HUDEP-2 (cell line): ENCODE measurements around the gene SQOR.

Experiments used
- DNase-seq, 76 experiments: peaks; one replicate each; lab custom pipeline; 2025; ENCODE audit not compliant: unreplicated experiment in 76 of 76; lab: John Stamatoyannopoulos, UW

SQOR gene

DNA sequence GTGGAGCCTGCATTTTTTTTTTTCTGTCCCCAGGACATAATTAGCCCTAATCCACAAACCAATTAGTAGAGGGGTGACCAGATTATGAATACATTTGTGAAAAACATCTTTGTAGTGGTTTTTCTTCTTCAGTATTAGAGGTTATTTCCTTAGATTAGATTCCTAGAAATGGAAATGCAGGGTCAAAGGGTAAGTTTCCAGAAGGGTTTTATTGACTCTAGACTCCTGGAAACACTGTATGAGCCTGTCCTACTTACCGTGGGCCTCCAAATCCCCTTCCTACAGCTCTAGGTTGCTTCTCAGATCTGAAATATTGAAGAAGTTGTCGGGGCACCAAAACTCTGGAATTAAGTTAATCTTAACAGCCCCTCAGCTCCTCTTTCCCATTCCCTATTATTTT lies 22.4 kb downstream of the SQOR start:
- DNase-seq, result no peak

DNA sequence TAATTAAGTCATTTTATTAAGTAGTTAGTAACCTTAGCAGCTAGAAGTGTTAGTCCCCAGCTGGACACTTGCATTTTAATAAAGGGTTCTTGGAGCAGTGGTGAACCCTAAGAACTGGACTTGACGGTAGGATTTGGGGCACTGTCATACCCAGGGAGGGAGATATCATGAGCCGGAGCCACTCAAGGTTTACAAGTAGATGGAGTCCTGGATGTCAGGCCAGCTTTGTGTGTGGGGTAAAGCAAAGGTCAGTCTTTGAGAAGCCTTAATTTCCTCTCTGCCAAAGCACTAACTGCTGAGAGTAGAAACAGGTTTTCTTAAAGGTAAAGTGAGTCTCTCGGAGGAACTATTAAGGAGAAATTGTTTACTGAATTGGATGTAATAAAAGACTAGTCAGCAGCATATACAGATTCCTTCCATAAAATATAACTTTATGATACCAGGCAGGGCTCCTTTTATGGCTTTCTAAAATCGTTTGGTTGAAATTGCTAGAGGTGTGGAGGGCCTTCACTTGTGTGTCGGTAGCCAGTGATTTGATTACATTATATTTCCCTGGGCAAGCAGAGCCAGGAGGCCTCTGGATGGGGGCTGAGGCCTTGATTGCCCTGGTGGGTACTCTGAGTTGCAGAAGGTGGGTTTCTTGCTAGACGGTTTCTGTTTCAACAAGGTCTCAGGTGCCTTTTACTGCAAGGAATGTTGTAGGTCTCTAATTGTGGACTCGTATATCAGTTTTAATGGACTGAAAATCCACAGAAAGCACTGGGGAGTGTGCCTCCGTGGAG lies 23.1 kb downstream of the SQOR start:
- no peak for DNase-seq

DNA sequence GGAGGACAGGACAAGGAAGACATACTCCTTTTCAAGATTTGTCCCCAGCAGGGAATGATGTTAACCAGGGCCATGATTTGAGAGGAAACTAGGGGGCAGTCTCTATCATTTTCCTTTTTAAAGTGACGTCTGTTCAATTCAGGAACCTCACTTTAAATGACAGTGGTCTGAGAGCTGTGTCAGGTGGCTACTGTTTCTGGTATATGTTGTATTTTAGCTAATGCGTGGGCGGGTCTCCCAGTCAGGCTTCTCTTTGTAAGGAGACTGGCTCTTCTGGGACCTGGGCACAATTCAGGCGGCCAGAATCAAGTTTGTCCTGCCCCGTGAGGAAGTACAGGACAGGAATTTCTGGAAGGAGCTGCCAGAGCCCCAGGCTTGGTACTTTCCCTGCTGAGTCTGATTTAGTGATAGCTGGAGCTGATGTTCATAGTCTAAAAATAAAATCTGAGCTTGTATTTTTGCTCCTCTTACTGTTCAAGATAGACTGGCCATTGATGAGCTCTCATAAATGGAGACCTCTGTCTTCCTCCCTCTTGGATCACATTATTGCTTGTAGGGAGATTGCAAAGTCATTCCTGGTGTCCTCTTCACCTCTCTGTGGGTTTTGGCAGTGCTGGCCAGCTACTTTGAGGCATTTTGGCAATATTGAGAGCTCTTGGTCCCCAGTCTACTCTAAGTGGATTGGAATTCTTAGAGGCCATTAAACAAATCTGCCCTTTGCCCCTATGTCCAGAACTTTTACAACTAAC lies 25.6 kb downstream of the SQOR start:
- DNase-seq, result no peak

DNA sequence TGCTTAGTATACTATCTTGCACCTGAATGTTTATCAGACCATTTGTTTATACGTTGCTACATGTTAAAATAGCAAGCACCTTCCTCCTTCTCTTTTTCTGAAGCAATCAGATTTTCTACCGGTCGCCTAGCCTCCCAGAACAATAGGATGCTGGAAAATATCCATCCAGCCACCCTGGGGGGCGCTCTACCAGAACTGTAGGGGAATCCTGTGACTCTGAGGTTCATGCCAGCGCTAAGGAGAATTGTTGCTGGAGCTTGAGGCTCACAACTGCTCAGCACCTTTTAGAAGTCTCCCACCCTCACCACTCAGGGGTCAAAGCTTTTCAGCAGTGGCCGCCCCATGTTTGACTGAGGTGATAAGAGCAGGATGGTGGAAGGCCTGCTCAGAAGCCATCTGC lies 27.5 kb downstream of the SQOR start:
- DNase-seq, result no peak

DNA sequence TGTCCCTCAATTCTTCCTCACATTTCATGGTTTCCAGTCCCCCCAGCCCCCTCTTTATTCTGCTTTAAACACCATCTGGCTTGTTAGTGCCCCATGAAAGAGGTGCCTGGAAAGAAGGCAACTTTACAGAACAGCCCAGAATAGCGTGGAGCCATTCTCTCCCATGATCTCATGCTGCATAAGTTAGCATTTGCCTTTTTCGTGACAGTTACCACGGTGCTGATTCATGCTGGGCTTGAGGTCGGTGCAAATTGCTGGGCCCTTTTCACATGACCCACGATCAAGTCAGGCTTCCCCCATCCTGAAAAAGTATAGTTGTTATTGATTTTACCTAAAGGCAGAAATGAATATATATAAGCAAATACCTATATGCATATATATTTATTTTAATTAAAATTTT lies 29.6 kb downstream of the SQOR start:
- no peak for DNase-seq

DNA sequence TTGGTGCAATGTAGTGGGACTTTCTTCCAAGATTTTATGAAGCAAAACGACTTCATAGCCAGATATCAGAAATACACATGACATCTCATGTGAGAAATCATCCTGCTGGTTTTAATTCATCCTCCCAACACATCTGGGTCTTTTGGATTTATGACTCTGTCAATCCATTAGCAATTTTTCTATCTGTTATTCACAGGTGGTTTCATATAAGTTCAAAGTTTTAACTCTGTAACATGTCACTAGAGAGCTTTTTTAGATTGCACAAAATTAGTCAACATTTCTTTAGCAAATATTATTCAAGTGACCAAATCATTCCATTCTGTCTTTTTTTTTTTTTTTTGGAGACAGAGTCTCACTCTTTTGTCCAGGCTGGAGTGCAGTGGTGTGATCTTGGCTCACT lies 30.4 kb downstream of the SQOR start:
- no peak for DNase-seq

DNA sequence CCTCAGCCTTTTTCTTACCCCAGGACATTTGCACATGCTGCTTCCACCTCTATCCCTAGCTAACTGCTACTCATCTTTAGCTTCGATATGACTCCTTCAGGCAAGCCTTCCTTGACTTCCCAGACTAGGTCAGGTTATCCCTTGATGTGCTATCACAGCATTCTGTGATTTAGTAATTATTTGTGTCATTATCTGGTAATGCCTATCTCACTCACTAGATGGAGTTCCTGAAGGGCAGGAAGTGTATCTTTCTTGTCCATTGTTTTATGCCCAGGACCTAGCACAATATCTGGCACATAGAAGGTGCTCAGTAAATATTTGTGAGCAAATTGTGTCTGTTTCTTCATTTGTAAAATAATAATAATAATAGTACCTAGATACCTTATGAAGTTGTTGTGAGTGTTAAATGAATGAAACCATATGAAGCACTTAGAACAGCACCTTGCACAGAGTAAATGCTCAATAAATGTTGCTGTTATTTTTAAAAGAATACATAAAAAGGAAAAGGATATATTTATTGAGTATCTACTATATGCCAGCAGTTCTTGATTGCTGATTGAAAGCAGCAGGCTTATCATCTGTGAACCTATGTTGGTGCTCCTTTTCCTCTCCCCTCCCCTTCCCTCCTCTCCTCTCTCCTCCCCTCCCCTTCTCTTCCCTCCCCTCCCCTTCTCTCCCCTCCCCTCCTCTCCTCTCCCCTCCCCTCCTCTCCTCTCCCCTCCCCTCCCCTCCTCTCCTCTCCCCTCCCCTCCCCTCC lies 31.5 kb downstream of the SQOR start:
- no peak for DNase-seq

DNA sequence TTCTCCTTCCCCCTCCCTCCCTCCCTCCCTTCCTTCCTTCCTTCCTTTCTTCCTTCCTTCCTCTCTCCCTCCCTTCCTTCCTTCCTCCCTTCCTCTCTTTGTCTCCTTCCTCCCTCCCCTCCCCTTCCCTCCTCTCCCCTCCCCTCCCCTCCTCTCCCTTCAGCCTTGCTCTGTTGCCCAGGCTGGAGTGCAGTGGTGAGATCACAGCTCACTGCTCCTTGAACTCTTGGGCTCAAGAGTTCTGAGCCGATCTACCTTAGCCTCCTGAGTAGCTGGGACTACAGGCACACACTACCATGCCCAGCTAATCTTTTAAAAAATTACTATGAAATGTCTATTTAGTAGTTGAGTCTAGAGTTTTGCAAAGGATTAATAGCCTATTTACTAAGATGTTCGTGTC lies 32.2 kb downstream of the SQOR start:
- no peak for DNase-seq

DNA sequence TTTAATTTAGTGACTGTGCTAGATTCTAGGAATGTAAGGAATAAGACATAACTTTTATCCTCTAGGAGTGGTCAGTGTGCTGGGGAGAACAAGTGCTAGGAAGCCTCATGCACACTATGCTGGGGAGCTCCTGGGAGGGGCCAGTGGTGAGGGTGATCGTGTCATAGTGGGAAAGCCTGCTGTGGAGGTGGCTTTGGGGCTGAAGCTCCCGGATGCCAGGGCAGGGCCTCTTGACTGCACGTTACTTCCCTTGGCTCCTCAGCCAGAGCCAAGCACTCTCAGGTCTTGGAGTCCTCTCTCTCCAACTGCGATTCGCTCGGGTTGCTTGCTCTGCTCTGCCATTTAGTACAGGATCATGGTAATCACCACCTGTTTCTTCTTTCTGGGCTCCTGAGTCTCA lies 33.6 kb downstream of the SQOR start:
- DNase-seq, result no peak

DNA sequence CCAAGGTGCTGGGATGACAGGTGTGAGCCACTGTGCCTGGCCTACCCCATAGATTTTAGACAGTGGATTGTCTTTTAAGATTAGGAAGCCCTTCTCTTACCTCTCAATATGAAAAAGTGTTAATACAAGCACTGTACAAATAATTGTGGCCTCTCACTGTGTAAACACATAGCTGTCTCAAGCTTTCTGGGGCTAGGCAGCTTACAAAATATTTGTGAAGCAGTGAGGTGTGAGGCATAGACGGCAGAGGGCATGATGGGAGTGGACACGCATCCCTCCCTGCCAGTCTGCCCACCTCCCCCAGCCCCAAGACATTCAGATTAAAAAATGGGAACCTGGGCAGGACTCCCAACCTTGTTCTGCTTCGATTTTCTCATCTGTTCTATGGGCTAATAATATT lies 34.6 kb downstream of the SQOR start:
- no peak for DNase-seq

DNA sequence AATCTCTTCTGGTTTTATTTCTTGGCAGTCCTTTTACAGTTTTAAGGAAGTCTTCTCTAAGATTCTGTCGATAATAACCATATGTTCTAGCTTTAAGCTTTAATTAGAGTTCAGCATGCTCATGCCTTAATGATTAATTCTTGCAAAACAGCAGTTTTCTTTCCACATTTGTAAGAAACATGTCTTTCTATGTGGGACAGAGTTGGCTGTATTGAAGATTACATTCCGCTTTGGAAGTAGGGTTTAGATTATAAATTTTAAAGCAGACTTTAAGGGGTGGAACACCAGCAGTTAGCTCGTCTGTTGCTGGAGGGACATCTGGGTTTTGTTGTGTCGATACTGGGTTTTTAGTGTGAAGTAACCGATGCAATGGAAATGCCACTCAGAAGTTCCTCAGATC lies 35.3 kb downstream of the SQOR start:
- DNase-seq, result no peak

DNA sequence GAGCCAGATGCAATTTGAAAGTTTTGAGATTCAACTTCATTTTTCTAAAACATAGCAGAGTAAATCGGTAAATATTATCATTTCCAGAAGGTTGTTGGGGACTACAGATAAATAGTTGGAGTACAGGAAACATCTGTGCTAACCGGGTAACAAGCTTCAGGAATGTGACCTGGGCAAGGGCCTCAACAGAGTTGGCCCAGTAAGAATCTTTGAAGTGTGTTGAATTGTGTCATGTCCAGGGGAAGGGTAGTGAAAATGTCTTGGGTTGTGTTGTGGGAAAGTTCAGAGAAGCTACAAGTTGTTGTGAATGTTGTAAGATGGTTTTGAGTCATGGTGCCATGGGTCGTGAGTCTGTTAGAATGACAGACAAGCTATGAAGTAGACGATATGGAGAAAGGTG lies 35.7 kb downstream of the SQOR start:
- DNase-seq, result no peak

DNA sequence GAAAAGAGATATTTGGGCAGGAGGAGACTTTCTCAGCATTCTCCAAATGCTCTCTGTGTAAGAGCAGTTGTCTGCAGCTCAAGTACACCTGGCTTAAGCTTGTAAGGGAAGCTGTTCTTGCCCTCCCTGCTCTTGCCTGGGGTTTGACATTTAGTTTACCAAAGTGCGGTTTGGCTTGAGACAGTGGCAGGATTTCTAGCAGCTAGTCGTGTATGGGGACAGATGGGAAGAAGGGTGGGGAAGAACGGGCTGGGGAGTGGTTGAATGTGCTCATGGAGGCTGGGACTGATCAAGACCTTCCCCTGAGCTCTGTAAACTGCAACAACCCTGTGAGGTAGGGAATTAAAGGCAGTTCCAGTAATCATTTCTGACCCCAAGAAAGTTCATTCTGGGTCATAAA lies 39.8 kb downstream of the SQOR start:
- DNase-seq, result no peak

DNA sequence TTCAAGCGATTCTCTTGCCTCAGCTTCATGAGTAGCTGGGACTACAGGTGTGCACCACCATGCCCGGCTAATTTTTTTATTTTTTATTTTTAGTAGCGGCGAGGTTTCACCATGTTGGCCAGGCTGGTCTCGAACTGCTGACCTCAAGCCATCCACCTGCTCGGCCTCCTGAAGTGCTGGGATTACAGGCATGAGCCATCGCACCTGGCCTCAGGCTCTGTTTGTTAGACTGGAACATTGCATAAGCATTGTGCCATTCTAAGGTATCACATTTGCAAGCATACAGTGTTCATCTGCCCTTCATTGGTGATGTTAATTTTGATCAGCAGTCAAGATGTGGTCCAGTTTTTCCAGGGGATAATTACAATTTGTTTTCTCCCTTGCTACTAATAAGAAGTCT lies 43.0 kb downstream of the SQOR start:
- no peak for DNase-seq

DNA sequence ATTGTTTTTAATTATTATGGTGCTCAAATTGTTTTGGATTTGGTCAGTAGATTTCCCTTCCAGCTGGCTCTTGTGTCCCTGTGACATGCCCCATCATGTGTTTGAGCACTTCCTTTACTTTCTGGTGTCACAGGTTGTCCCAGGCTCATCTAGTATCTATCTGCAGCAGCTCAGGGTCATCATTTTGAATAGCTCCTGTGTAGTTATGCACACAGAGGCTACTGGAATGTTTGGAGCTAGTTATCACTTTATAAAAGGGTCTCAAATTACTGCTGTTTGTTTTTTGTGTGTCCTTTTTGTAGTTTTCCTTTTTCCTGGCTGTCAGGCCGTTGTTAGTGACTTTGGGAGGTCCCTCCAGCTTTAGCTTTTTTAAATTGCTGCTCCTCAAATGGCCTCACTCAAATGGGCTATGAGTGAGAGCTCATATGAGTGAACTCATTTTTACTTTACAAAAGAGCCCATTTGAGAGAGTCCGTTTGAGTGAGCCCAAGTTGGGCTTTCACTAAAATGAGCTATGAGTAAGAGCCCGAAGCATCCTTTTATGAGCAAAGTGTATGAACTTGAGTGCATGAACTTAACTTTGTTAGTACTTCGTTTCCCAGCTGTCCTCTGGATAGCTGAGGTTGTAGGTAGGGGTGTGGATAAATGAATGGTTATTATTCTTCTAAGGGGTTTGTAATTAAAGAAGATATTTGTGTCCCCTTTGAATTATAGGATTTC lies 43.8 kb downstream of the SQOR start:
- no peak for DNase-seq

DNA sequence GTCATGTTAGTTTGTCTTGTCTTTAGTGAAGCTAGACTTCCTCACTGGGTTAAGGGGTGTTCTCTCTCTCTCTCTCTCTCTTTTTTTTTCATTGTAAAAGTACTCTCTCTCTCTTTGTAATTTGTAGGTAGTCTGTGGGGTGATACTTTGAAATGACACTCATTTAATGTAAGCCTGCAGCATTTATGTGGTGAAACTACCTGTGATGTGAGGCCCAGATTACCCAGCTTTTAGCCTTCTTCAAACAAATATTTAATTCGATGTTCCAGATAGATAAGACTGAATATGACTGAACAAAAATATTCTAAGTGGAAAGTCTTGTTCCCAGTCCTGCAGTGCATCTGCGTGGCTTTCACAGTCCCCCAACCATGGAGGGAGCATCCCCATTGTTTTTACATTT lies 49.7 kb downstream of the SQOR start:
- DNase-seq, result no peak

DNA sequence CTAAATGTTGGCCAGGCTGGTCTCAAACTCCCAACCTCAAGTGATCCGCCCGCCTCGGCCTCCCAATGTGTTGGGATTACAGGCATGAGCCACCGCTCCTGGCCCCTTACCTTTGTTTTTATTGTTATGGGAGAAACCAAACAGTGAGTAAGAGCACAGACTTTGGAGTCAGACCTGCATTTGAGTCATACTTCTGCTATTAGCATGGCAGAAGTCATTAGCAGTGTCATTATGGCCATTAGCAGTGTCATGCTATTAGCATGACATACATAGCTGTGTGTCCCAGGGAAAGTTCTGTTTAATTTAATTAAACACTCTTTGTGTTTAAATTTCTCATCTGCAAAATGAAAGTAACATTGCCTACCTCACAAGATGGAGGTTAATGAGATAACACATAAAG lies 54.8 kb downstream of the SQOR start:
- DNase-seq, result no peak

DNA sequence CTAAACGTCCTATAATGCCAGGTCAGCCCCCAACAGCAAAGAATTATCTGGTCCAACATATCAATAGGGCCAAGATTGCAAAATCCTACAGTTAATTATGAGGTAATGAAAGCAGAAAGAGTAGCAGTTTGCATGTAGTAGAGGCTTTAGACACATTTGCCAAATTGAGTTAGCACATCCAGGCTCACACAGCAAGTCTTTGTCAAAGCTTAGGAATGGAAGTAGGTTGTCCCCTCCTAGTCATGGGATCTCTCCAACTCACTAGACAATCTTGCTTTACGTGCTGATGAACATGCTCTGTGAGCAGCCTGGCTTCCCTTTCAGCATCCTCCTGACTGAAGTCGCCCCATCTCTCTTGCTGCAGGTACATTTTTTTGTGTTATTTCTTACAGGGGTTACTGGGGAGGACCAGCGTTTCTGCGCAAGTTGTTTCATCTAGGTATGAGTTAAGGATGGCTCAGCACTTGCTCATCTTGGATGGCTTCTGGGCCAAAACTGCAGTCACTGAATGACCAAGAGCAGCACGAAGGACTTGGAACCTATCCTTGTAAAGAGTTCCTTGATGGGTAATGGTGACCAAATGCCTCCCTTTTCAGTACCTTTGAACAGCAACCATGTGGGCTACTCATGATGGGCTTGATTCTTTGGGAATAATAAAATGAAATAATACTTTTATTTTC lies 55.9 kb downstream of the SQOR start:
- no peak for DNase-seq

DNA sequence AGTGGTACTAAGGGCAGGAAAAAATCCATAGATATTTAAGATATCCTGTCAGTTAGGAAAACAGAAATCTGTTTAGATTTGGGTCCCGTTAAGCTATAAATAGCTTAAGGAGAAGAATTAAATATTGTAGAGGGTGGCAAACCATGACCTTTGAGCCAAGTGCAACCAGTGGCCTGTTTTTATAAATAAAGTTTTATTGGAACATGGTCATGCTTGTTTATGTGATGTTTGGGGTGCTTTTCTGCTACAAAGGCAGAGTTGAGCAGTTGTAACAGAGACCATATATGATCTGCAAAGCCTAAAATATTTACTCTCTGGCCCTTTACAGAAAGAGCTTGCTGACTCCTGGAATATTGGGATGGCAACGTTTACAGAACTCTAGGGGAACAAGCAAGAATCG lies 66.3 kb downstream of the SQOR start:
- no peak for DNase-seq

DNA sequence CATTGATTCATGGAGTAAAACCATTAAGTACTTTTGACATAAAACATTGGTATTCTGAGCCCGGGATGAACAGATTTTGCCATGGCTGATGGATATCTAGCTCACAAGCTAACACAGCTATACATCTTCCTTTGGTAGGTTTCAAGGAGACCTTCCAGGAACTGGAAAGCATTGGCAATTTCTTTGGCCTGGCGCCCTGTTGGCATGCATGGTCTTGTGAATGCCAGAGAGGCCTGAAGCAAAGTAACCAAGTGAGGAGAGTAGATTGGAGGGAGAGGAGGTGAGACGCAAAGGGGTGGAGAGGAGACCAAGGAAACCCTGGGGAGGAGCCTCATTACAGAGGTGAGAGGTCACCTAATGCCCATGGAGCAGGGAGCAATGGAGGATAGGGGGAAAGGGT lies 67.2 kb downstream of the SQOR start:
- no peak for DNase-seq
